Retina (tissue), 1 donor: ENCODE measurements around the gene CRIM1.
"Not testable (repeated sequence)": the region's sequence is repeated elsewhere in the genome, so short reads cannot be mapped to it uniquely, and the experiment has no call there.

Experiments used
- DNase-seq: peaks from one replicate; pipeline ENCODE4 v3.0.0-alpha.2; 2016

CRIM1 gene

DNA sequence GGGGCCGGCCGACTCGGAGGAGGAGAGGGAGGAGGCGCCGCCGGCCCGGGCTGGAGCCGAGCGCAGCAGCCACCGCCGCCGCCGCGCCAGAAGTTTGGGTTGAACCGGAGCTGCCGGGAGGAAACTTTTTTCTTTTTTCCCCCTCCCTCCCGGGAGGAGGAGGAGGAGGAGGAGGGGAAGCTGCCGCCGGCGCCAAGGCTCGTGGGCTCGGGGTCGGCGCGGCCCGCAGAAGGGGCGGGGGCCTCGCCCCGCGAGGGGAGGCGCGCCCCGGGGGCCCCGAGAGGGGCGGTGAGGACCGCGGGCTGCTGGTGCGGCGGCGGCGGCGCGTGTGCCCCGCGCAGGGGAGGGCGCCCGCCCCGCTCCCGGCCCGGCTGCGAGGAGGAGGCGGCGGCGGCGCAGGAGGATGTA, 316 bp downstream of the CRIM1 start:
- no peak for DNase-seq

- DNase-seq: peak; percentile 75
Measured at GRCh38 chr2:36356298-36356989, 866 bp downstream of the CRIM1 start.

- DNase-seq: peak; percentile 79
Measured at GRCh38 chr2:36356990-36357846, 1.6 kb downstream of the CRIM1 start.

DNA sequence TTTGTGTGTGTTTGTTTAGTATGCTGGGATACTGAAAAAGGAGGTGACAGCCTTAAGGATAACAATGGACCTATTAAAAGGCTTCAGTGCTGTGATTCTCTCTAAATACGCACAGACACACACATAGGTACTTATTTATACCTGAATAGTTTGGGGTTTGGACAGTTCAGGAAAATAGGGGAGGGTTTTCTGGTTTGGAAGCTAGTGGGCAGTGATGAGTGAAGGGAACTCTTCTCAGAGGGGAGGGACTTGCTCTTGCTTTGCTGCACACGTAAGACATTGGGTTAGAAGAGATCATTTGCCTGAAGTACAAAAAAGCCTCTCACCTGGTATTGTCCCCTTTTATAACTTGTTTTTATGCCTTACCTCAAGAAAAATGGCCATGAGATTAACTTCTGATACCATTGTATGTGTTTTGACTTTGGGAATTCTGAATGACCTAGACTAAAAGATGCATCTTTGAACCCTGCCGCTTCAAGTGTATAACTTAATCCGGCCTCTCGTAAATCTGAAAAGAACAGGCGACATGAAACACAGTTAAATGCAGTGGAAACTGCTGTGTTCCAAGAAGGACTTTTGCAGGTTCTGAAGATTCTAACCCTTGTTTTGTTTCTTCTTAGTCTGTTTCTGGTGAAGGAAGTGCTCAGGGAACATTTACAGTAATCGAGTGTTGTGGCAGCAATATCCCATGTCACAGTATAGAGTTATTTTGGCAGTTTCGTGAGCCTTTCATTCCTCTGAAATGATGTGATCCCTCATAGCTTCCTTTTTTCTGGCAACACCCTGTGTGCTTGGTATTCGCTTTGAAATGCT, 2.5 kb downstream of the CRIM1 start:
- DNase-seq: no peak

- DNase-seq: no peak
Measured at GRCh38 chr2:36359067-36359466, 3.5 kb downstream of the CRIM1 start.

GRCh38 chr2:36360063-36360462, 4.5 kb downstream of the CRIM1 start:
- no peak for DNase-seq

- DNase-seq: no peak
Measured at GRCh38 chr2:36360834-36361233, 5.3 kb downstream of the CRIM1 start.

DNA sequence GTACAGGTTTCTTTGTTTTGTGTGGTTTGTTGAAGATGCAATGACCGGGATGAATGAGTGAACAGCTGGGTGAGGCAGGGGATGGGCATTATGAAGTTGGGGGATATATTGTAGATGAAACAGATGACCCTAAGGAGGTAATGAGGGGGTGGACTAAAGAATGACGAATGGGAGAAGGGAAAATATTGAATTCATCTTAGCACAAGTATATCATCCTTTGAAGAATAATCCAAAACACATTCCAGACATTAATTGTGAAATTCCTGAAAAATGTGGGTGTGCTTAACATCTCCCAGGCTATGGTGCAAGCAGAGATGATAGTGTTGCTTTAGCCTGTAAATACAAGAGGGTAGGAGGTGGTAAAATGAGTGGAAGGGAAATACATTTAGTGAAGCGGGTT, 5.8 kb downstream of the CRIM1 start:
- no peak for DNase-seq

- DNase-seq: no peak
Measured at GRCh38 chr2:36362291-36362690, 6.7 kb downstream of the CRIM1 start.

GRCh38 chr2:36363085-36363484, 7.5 kb downstream of the CRIM1 start:
- not testable (repeated sequence) for DNase-seq

- DNase-seq: no peak
Measured at GRCh38 chr2:36366491-36367120, 11.0 kb downstream of the CRIM1 start.

GRCh38 chr2:36367486-36367885, 11.9 kb downstream of the CRIM1 start:
- DNase-seq: no peak

- DNase-seq: no peak
Measured at GRCh38 chr2:36367895-36368353, 12.3 kb downstream of the CRIM1 start.

GRCh38 chr2:36368438-36368837, 12.9 kb downstream of the CRIM1 start:
- no peak for DNase-seq

GRCh38 chr2:36369163-36369562, 13.6 kb downstream of the CRIM1 start:
- DNase-seq: no peak

DNA sequence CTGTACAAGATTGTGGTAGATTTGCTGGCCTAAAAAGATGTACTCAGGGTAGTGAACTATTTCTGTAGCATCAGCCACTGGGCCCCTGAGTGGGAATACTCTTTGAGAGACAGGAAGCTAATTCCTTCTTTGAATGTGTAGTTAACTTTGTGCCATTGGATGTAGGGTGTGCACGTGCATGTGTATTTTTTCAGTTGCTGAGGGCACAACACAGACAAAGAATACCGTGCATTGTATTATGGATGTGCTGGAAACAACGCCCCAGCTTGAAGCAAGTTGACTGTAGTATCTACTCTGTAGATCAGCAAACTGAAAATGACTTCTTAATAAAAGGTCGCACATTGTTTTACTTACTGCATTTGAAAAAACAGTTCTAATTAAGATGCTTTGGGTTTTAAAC, 14.1 kb downstream of the CRIM1 start:
- DNase-seq: no peak

DNA sequence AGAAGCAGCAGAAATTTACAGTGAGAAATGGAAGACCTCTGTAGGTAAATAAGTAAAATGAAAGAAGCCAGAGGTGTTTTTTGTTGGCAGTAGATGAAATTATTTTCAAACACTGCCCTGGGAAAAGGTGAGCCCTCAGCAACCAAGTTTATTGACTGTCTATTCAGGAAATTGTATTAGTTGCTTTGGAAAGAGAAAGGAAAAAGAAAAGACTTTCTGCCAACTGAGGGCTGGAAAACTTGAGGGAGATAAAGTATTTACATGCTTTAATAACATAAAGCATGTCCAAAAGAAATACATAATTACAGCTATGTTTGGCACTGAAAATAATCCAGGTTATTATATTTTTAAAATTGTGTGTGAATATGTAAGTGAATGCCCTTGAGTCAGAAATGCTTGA, 14.7 kb downstream of the CRIM1 start:
- no peak for DNase-seq

GRCh38 chr2:36371070-36371874, 15.7 kb downstream of the CRIM1 start:
- no peak for DNase-seq

GRCh38 chr2:36371928-36372391, 16.4 kb downstream of the CRIM1 start:
- no peak for DNase-seq

- peak; percentile 47 for DNase-seq
Measured at GRCh38 chr2:36373149-36373926, 17.8 kb downstream of the CRIM1 start.

DNA sequence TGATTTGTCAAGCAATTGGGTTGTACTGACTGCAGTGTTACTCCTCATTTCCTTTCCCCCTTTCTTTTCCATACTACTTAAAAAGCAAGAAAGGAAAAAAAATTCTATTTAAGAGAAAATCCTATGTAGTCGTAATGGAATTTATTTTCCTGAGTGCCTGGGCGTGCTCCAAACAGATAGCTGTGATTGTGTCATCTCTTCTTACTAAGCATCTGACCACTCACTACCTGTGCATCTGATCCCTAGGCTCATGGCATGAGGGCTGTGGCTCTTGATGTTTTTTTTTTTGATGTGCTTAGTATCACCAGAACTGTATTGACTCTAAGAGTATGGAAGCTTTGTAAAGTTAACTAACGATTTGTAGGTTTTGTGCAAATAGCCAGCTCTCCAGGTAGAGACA, 19.0 kb downstream of the CRIM1 start:
- DNase-seq: no peak
